Choroid plexus epithelial cell (primary cell): ENCODE results near the gene RASAL1.

Source experiments
- DNase-seq: peaks from one replicate; pipeline ENCODE4 v3.0.0-alpha.2; 2010; ENCODE audit warnings: low read depth
- H3K4me3 ChIP-seq: 2 replicates; pipeline ENCODE4 v1.5.1; 2011; ENCODE audit warnings: low read depth, mild to moderate bottlenecking, control low read depth, low read length, moderate library complexity
- CTCF ChIP-seq: conservative IDR thresholded peaks from 2 replicates; pipeline ENCODE4 v1.5.1; 2011; ENCODE audit warnings: low read depth, mild to moderate bottlenecking, control low read depth, inconsistent platforms, low read length, moderate library complexity

RASAL1 gene

GRCh38 chr12:113138826-113139225 is 3.3 kb upstream of the RASAL1 start:
- no peak overlapping the region for H3K4me3 ChIP-seq
- TF ChIP-seq CTCF, result no peak

GRCh38 chr12:113137861-113138783 is 2.6 kb upstream of the RASAL1 start:
- no peak for TF ChIP-seq CTCF
- no peak overlapping the region for H3K4me3 ChIP-seq
- DNase-seq, result no peak

More at GRCh38 chr12:113138826-113139225, 3.3 kb upstream of the RASAL1 start:
- DNase-seq, result no peak

GRCh38 chr12:113136990-113137511 is 1.5 kb upstream of the RASAL1 start:
- no peak for TF ChIP-seq CTCF
- H3K4me3 ChIP-seq, result no peak overlapping the region
- DNase-seq, result no peak

GRCh38 chr12:113136128-113136989 is 798 bp upstream of the RASAL1 start:
- no peak for DNase-seq
- no peak overlapping the region for H3K4me3 ChIP-seq
- TF ChIP-seq CTCF, result no peak

GRCh38 chr12:113134521-113134951 is 1.0 kb downstream of the RASAL1 start:
- TF ChIP-seq CTCF, result no peak
- DNase-seq, result no peak
- H3K4me3 ChIP-seq, result no peak overlapping the region

- no peak for TF ChIP-seq CTCF
- H3K4me3 ChIP-seq, result no peak overlapping the region
- DNase-seq, result no peak
These were observed 1.5 kb downstream of the RASAL1 start for GRCh38 chr12:113134071-113134470.
